Fibroblast of the aortic adventitia (primary cell): ENCODE data around the gene STIL. TPM values are rescaled to one million over a fixed set of nuclear protein-coding genes. Genes with fewer than 3 reads are reported as not detected.

Experiments
- DNase-seq: peaks from one replicate; pipeline ENCODE4 v3.0.0-alpha.2; 2010; ENCODE audit warnings: low read depth
- H3K4me3 ChIP-seq: 2 replicates; pipeline ENCODE4 v1.5.1; 2011; ENCODE audit warnings: low read depth, mild to moderate bottlenecking, control low read depth, low read length, moderate library complexity
- CTCF ChIP-seq: IDR thresholded peaks from 2 replicates; pipeline ENCODE4 v1.5.1; 2011; ENCODE audit warnings: mild to moderate bottlenecking, low read length, control low read depth, inconsistent platforms; ENCODE audit not compliant: insufficient read depth
- total RNA-seq: library from RNA; depleted of rRNA; stranded (reverse); fragments of >200 nt; gene quantifications from 2 replicates; pipeline ENCODE4 v1.2.3, GENCODE V29; 2012; ENCODE audit warnings: low replicate concordance

STIL gene
- total RNA-seq, 1 donor: 29.1 TPM

GRCh38 chr1:47249755-47250154 is 64.2 kb downstream of the STIL start:
- H3K4me3 ChIP-seq: no peak overlapping the region
- no peak for TF ChIP-seq CTCF
- no peak for DNase-seq

- no peak for TF ChIP-seq CTCF
- no peak overlapping the region for H3K4me3 ChIP-seq
- no peak for DNase-seq
Measured at GRCh38 chr1:47244339-47244862, 69.5 kb downstream of the STIL start.

- no peak for DNase-seq
- H3K4me3 ChIP-seq: no peak overlapping the region
- TF ChIP-seq CTCF: no peak
Measured at GRCh38 chr1:47243910-47244309, 70.0 kb downstream of the STIL start.

- H3K4me3 ChIP-seq: no peak overlapping the region
- TF ChIP-seq CTCF: no peak
- no peak for DNase-seq
Measured at GRCh38 chr1:47241114-47242113, 72.5 kb downstream of the STIL start.

- DNase-seq: no peak
- no peak overlapping the region for H3K4me3 ChIP-seq
- no peak for TF ChIP-seq CTCF
Measured at GRCh38 chr1:47238935-47239592, 74.9 kb downstream of the STIL start.

GRCh38 chr1:47235806-47236205 is 78.1 kb downstream of the STIL start:
- TF ChIP-seq CTCF: no peak
- no peak for DNase-seq
- H3K4me3 ChIP-seq: no peak overlapping the region
